GM18498 (cell line): Measurements from ENCODE around the gene ACE2.
"Not testable (repeated sequence)": the region's sequence is repeated elsewhere in the genome, so short reads cannot be mapped to it uniquely, and the experiment has no call there.

Experiments
- ATAC-seq: cut with Tn5 transposase; IDR thresholded peaks from one replicate; pipeline ENCODE4 v1.9.1; 2021; ENCODE audit warnings: mild to moderate bottlenecking, moderate library complexity; ENCODE audit not compliant: unreplicated experiment

Gene ACE2

DNA sequence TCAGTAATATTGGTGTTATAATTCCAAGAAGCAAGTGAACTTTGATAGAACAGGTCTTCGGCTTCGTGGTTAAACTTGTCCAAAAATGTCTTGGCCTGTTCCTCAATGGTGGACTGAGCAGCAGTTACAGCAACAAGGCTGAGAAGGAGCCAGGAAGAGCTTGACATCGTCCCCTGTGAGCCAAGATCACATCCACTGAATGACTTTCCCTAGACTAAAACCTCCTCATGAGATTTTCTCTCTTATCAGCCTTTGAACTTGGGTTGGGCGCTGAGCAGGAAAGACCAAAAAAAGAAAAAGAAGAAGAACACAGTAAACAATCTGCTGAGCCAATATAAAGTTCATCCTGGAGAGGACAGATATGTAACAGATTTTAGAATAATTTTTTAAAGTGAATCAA lies at the start of gene ACE2:
TSS of gene ACE2 (minus strand) at position 216 of the 400 bp plus-strand sequence. CDS start at position 167, 49 bp downstream.
- no peak for ATAC-seq

DNA sequence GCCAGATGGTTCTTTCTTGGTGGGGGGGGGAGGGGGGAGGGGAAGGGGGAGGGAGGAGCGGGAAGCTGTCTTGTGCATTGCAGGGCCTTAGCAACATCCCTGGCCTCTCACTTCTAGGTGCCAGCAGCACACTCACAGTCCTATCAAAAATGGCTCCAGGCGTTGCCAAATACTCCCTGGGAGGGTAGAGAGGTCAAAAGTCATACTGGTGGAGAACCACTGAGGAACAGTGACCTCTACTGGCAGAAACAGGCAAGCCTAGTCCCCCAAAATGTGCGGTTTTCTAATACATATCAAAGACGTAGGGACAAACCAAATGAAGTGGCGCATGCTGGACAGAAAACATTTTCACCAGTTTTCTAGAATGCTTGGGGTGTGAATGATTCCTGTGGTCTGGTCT lies 46.8 kb upstream of the ACE2 start:
- ATAC-seq, result not testable (repeated sequence)

DNA sequence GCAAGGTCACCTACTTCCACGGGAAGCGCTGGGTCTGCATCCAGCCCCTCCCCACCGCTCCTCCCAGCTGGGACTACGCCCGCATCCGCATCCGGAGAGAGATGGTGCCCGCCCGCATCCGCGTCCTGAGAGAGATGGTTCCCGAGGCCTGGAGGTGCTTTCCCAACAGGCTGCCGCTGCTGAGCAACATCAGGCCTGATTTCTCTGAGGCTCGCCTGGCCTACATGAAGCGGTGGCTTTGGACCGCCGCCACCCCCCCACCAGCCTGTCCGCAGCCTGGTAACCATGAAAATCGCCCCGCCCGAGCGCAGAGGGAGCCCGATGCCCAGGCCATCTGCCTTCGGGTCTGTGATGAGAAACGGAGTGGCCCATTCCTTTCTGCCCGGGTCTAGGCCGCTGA lies 45.8 kb upstream of the ACE2 start:
- ATAC-seq, result no peak

- ATAC-seq, result no peak
Measured at GRCh38 chrX:15646031-15646430, 45.3 kb upstream of the ACE2 start.

- no peak for ATAC-seq
Measured at GRCh38 chrX:15645266-15645665, 44.5 kb upstream of the ACE2 start.

DNA sequence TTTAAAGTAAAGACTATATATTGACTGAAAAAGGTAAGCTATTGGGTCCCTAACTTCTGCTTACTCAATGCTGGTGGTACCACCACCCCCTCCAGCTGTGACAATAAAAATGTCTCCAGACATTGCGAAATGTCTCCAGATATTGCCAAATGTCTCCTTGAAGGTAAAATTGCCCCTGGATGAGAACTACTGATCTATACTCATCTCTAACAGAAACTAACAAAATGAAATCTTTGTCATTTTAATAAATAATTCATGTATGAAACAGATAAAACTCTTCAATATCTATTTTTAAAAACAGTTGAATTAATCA lies 43.8 kb upstream of the ACE2 start:
- no peak for ATAC-seq

DNA sequence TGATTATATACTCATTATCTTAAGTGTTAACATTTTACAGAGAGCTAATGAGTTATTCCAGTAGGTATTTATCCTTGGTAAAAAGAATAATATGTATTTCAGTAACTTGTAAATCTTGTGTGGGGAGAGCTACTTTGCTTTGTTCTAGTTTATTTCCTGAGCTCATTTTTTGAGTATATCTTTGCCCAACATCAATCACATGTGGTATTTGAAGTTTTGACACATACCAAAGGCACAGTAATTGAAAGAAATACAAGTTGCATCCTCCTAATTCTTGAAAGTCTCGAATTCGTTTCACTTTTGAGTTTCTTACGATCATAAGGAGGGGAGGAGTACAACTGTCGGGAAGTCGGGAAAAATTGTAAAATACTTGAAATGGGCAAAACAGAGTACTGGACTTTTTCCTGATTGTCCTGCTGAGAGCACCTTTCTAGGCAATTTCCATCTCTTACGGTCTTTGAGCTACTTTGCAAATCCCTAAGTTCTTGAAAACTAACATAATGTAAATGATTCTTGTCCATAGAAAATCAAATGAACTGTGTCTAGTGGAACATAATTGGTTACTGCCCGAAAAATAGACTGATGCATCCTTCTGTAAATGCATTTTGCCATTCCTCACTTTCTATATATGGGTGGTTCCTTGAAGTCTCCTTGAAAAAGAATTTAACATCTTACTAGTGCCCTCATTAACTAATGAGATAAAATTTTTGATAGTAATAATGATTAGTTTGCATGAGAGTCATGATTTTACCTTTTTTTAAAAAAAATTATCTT lies 43.2 kb upstream of the ACE2 start:
- no peak for ATAC-seq

- ATAC-seq, result no peak
Measured at GRCh38 chrX:15631637-15632036, 30.9 kb upstream of the ACE2 start.

DNA sequence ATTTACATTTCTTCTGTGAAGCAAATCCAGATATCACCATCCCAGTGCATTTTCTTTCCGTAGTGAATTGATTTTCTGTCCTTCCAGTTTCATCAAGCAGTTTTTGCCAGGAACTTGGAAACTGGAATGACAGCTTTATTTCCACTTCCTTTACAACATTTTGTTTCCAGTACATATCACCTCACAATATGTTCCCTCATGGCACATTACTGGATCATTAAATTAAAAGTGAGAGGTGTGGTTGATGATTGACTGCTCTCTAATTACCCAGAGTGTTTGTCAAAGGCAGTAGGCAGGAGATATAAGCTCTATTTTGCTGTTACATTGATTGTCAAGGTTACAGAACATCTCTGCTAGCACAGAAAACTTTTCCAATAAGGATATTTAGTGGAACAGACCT lies 22.3 kb upstream of the ACE2 start:
- no peak for ATAC-seq

DNA sequence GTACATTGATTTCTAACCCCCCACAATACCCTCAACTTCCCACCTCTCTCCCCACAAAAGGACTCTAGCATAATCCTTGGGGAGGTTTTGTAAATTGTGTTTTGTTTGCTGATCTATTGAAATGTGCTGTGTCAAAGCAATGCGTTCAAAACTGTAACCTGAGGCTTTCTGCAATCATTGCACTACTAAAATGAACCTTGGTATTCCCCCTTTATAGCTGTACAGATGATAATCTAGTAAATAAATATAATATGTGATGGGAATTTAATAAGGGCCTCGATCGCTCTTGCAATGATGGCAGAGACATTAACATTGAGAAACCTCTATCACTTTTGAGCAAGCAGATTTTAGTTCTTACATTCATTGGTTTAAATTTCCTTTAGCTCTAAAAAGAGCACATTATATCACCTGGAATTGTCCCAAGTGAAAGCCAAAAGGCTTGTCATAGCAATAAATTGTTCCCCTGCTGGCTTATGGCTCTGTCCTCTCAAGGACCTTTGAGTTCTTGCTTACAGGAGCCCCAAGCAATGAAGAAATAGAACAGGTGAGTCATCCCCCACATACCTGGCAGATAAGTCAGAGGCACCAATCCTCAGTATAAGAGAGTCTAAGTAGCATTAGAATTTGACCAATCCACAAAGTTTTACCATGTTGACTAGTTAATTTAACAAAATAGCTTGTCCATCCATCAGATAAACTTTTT lies 18.4 kb upstream of the ACE2 start:
- ATAC-seq, result no peak

DNA sequence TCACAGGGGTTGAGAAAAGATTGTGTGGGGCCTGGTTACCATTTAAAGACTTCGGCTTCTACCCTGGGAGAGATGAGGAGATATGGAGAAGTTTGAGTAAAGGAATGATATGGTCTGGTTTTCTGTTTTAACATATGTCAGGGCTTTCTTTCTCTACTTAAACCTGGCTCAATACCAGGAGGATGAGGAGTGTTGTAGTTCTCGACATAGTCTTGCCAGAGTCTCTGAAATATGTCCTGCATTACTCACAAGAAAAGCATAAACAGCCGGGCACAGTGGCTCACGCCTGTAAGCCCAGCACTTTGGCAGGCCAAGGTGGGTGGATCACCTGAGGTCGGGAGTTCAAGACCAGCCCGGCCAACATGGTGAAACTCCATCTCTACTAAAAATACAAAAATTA lies 16.4 kb upstream of the ACE2 start:
- ATAC-seq, result no peak

GRCh38 chrX:15616531-15616930 lies 15.8 kb upstream of the ACE2 start:
- no peak for ATAC-seq

GRCh38 chrX:15607067-15607466 lies 6.3 kb upstream of the ACE2 start:
- no peak for ATAC-seq

GRCh38 chrX:15606136-15606535 lies 5.4 kb upstream of the ACE2 start:
- ATAC-seq, result no peak

DNA sequence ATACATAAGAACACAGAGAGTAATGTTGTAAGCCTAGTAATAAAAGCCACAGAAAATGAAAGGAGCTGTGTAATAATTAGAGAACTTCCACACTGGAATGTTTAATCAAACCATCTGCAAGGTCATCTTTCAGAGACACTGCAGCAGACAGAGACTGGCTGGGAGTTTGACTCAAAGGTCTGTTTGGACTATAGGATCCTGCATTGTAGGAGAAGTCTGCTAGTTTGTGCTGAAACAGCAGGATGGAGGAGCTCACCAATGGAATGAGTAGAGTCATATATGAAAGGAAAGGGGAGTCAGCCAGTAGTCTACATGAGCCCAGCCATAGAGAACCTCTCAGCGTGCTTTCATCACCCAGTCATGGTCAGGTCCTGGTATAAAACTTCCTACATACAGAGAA lies 4.5 kb upstream of the ACE2 start:
- ATAC-seq, result no peak

- no peak for ATAC-seq
Measured at GRCh38 chrX:15602761-15603160, 2.0 kb upstream of the ACE2 start.

- ATAC-seq, result no peak
Measured at GRCh38 chrX:15601932-15602331, 1.2 kb upstream of the ACE2 start.

DNA sequence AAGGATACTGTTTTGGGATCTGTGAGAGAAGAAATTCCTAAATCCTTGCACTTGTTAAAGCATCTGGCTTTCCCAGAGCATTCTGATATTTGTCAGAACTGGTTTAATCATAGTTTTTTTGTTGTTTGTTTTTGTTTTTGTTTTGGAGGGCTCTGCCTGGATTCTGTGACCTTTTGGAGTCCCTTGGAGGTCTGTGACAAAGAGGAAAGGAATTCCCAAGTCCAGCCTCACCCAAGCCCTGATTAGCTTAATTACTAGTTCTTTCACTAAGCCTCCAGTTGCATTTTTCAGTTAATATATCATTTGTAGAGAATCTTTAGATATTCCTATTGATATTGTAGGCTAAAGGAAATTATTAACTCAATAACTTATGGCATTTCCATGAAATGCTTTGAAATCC lies 711 bp downstream of the ACE2 start:
- ATAC-seq, result no peak

DNA sequence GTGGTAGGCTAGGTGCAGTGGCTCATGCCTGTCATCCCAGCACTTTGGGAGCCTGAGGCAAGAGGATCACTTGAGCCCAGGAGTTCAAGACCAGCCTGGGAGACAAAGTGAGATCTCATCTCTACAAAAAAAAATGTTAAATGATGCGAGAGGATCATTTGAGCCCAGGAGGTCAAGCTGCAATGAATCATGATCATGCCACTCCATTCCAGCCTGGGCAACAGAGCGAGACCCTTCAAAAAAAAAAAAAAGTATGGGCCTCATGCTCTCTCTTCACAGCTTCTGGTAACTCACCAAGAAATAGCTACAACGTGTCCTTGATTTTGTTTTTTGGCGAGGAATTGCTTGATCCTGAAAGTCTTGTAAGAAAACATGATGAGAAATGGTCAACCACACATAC lies 1.3 kb downstream of the ACE2 start:
- ATAC-seq, result no peak

DNA sequence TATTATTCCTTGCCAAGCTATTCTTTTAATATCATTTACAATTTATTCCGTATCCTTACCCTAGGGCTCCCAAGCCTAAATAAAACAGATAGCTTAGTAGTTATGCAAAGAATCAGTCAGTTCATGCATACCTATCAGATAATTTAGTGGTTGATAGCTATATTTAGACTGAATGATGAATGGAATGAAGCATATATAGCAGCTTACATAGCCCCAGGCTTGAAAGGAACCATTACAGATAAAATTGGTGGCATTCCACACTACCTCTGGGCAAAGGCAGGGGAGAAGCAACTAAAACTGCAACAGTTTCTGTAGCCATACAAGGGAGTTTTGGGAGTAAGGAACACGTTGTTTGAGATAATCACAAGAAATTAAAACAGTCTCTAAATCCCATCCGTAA lies 2.7 kb downstream of the ACE2 start:
- ATAC-seq, result no peak

DNA sequence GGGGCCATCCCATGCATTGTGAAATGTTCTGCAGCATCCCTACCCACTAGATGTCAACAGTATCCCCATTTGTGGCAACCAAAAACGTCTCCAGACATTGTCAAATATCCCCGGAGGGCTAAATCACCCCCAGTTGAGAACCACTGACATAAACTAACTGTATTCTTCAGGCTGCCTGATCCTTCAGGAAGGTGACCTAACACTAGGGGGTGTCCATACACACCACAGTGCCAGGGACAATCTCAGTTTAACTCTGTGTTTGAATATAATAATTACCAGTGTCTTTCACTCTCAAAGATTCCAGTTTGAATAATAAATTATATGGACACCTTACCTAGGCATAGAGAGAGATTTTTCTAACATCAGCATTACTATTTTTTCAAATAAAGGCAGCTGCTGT lies 6.4 kb downstream of the ACE2 start:
- ATAC-seq, result no peak

GRCh38 chrX:15579778-15580747 lies 20.7 kb downstream of the ACE2 start:
- no peak for ATAC-seq
